ENCODE measurements around the gene WDSUB1. TPM values are rescaled to one million over a fixed set of nuclear protein-coding genes. Genes with fewer than 3 reads are reported as not detected.

WDSUB1 gene
- total RNA-seq, 1 experiment from 2014 or later: 6.9 TPM

DNA sequence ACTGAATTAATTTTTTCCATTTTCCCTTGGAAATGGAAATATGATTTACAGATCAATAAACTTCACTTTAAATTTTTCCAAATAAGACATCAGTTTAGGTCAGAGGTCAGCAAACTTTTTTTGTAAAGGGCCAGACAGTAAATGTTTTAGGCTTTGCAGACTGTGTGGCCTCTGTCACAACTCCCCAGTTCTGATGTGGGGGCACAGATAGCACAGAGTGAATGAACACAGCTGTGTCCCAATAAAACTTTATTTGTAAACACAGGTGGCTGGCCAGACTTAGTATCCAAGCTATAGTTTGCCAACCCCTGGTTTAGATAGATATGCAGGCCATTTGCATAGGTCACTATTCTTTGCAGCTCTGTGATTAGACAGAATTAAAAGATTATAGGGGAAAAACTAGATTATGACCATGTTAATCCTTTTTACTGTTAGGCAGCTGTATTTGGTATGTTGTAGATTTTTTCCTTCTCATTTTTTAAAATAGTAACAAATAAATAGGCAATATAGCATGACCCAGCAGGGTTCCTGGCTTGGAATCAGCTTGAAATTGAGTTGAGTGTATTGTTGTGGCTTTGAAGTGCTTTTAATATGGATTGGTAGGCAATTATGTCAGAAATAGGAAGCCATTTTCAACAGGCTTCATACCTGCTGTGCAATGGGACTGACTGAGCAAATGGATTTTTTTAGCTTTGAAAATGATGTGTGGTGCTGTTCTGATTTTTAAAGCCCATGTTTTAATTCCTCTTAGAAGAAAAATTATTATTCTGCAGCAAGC is 59.7 kb downstream of the WDSUB1 start:
- intact Hi-C loops (cut with micrococcal nuclease; ENCODE audit: unreplicated experiment): no loop called here
- H3K4me3 ChIP-seq: no peak overlapping the region
- POLR2A ChIA-PET (ENCODE audit: unreplicated experiment): interaction anchor here (0.6 to 0.7 kb wide), 3 partner anchors 80 to 1996 kb away, joined by 3 to 9 read pairs (median 5); no protein-coding TSS in a partner anchor
- H3K9me3 ChIP-seq (ENCODE audit: insufficient read depth, low read depth): no peaks in the 10 kb centered on the region
- no TSS peak for BruUV-seq (replicated peaks)
- H4K20me1 ChIP-seq (ENCODE audit: insufficient read depth): no peaks in the 10 kb centered on the region
- H3K36me3 ChIP-seq (ENCODE audit: low read depth): peaks cover 7% of the 10 kb centered on the region; the same call in 1 of the 2 replicates
- H3K27ac ChIP-seq: 0 out of 2 replicates have a peak overlapping the region, but pooled peaks have one; percentile 15
- H3K9me2 ChIP-seq (ENCODE audit: insufficient read depth): no peaks in the 10 kb centered on the region
- no peaks in the 10 kb centered on the region for H3K4me1 ChIP-seq (replicated peaks; ENCODE audit: insufficient read depth)
- H3K27me3 ChIP-seq (ENCODE audit: insufficient read depth, low read depth): no peaks in the 10 kb centered on the region
- no peaks in the 10 kb centered on the region for H3F3A ChIP-seq (ENCODE audit: insufficient read depth, low read depth)
- no peak for DNase-seq
- CTCF ChIA-PET: interaction anchor here (0.6 to 0.7 kb wide), 2 partner anchors 108 to 117 kb away, joined by 3 read pairs; no protein-coding TSS in a partner anchor
- no peaks in the 10 kb centered on the region for H3K79me2 ChIP-seq (ENCODE audit: low read depth)
- TF ChIP-seq, protein P1, sequence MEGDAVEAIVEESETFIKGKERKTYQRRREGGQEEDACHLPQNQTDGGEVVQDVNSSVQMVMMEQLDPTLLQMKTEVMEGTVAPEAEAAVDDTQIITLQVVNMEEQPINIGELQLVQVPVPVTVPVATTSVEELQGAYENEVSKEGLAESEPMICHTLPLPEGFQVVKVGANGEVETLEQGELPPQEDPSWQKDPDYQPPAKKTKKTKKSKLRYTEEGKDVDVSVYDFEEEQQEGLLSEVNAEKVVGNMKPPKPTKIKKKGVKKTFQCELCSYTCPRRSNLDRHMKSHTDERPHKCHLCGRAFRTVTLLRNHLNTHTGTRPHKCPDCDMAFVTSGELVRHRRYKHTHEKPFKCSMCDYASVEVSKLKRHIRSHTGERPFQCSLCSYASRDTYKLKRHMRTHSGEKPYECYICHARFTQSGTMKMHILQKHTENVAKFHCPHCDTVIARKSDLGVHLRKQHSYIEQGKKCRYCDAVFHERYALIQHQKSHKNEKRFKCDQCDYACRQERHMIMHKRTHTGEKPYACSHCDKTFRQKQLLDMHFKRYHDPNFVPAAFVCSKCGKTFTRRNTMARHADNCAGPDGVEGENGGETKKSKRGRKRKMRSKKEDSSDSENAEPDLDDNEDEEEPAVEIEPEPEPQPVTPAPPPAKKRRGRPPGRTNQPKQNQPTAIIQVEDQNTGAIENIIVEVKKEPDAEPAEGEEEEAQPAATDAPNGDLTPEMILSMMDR (conservative IDR thresholded peaks at IDR 0.05): no peak
- TF ChIP-seq EZH2 (IDR thresholded peaks at IDR 0.05; ENCODE audit: low read depth): no peak
- H2AFZ ChIP-seq: no peak overlapping the region
- no peak overlapping the region for H3K4me2 ChIP-seq

DNA sequence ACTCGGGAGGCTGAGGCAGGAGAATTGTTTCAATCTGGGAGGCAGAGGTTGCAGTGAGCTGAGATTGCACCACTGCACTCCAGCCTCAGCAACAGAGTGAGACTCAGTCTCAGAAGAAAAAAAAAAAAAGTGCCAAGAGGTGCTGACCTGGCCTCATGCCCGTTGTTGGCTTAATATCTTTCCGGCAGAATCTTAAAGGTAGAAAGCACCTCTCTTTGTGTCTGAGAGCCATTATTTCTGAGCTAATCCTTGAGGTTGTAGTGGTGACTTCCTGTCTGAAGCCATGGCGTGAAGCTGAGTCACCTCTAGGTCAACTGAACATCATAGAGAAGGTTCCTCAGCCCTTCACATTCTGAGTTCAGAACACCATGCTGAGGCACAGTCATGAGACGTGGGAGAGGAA is 60.4 kb downstream of the WDSUB1 start:
- no peak overlapping the region for H2AFZ ChIP-seq
- no peak overlapping the region for H3K4me2 ChIP-seq
- TF ChIP-seq, protein P1 (conservative IDR thresholded peaks at IDR 0.05): no peak
- no peak for TF ChIP-seq EZH2 (IDR thresholded peaks at IDR 0.05; ENCODE audit: low read depth)
- peak; percentile 42 to 44 for DNase-seq
- CTCF ChIA-PET: interaction anchor here (0.6 to 0.7 kb wide), 2 partner anchors 107 to 118 kb away, joined by 3 read pairs; no protein-coding TSS in a partner anchor
- no peaks in the 10 kb centered on the region for H4K20me1 ChIP-seq (ENCODE audit: insufficient read depth)
- 0 out of 2 replicates have a peak overlapping the region, but pooled peaks have one; percentile 15 for H3K27ac ChIP-seq
- intact Hi-C loops (cut with micrococcal nuclease; ENCODE audit: unreplicated experiment): no loop called here
- no peaks in the 10 kb centered on the region for H3K79me2 ChIP-seq (ENCODE audit: low read depth)
- no peaks in the 10 kb centered on the region for H3K27me3 ChIP-seq (ENCODE audit: insufficient read depth, low read depth)
- no peaks in the 10 kb centered on the region for H3K4me1 ChIP-seq (replicated peaks; ENCODE audit: insufficient read depth)
- POLR2A ChIA-PET (ENCODE audit: unreplicated experiment): interaction anchor here (0.6 to 0.7 kb wide), 3 partner anchors 79 to 1997 kb away, joined by 3 to 9 read pairs (median 5); no protein-coding TSS in a partner anchor
- H3K9me3 ChIP-seq (ENCODE audit: insufficient read depth, low read depth): no peaks in the 10 kb centered on the region
- H3K9me2 ChIP-seq (ENCODE audit: insufficient read depth): no peaks in the 10 kb centered on the region
- no TSS peak for BruUV-seq (replicated peaks)
- H3K4me3 ChIP-seq: no peak overlapping the region
- peaks cover 4% of the 10 kb centered on the region; the same call in 1 of the 2 replicates for H3K36me3 ChIP-seq (ENCODE audit: low read depth)
- no peaks in the 10 kb centered on the region for H3F3A ChIP-seq (ENCODE audit: insufficient read depth, low read depth)

DNA sequence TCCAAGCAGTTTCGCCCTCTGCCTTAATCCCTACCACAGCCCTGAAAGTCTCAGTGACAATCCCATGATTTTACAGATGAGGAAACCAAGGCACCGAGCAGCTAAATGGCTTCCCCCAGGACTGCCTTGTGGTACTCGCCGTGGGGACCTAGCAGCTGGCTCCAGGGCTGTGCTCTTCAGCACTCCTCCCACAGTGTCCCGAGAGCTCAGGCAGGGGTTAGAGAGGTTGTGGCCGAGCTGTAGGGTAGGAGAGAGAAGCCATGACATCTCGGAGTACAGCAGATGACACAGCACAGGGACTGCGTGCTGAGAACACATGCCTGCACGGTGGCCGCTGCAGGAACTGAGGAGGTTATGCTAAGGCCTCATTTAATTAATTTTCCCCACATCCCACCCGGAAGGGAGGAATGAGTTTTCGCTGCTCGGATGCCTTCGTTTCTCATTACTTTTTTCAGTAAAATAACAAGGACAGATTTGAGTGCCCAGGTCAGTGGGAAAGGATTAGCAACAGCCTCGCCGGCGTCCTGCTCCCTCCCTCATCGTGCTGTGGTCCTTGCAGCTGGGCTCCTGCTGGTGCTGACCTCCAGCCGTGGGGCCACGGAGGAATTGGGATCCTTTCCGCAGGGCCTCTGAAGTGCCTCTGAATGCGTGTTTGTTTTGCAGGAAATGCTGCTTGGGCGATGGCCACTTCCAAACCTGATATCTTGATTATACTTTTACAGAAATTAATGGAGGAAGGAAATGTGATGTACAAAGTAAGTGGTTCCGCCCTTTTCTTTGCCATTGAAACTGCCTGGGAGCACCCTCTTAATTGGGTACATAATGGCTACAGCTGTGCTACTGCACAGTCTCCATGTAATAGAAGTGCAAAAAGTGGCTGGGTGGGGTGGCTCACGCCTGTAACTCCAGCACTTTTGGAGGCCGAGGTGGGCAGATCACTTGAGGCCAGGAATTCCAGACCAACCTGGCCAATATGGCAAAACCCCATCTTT is 61.2 kb downstream of the WDSUB1 start:
- Histone ChIP-seq H3K36me3 (ENCODE audit: low read depth) (peaks cover 4% of the 10 kb centered on the region; the same call in 1 of the 2 replicates), H3F3A (ENCODE audit: insufficient read depth, low read depth) (no peaks in the 10 kb centered on the region), H2AFZ (no peak overlapping the region), H4K20me1 (ENCODE audit: insufficient read depth) (no peaks in the 10 kb centered on the region), H3K4me2 (no peak overlapping the region), H3K27me3 (ENCODE audit: insufficient read depth, low read depth) (no peaks in the 10 kb centered on the region), H3K79me2 (ENCODE audit: low read depth) (no peaks in the 10 kb centered on the region), H3K4me3 (no peak overlapping the region), H3K9me2 (ENCODE audit: insufficient read depth) (no peaks in the 10 kb centered on the region), H3K27ac (no peak overlapping the region), H3K9me3 (ENCODE audit: insufficient read depth, low read depth) (no peaks in the 10 kb centered on the region), H3K4me1 (replicated peaks; ENCODE audit: insufficient read depth) (no peaks in the 10 kb centered on the region)
- no TSS peak for BruUV-seq (replicated peaks)
- ChIA-PET POLR2A (ENCODE audit: unreplicated experiment) (no interaction called here), CTCF (no interaction called here)
- no peak for DNase-seq
- TF ChIP-seq, protein P1 (conservative IDR thresholded peaks at IDR 0.05): no peak
- no peak for TF ChIP-seq EZH2 (IDR thresholded peaks at IDR 0.05; ENCODE audit: low read depth)
- intact Hi-C loops (cut with micrococcal nuclease; ENCODE audit: unreplicated experiment): no loop called here

Measured in PC-9 (cell line).